ENCODE results near the gene CLCNKB.

Gene CLCNKB

DNA sequence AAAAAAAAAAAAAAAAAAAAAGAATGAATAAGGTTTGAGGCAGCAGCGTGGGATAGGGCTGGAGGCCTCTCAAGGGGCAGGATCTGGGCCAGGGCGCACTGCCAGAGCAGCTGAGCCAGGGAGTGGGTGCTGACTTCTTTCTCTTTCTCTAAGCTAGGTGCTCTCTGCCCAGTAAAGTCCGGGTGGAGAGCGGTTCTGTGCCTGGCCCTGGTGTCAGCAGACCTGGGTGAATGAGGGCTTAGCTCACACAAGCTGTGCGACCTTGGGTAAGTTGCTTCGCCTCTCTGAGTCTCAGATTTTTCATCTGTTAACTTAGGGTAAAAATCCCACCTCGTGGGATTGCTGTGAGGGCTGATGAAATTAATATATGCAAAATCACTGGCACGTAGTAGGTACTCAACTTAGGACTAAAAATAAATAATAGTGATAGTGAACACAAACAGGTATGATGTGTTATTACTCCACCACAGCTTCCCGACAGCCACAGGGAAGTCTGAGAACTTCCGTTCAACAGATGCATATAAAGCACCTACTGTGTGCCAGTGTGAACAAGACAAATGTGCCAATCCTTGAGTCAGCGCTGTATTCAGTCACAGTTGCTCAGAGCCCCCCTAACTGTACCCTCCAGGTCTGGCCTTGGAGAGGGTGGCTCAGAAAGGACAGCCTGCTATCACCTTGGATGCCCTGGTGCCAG lies 31.9 kb downstream of the CLCNKB start:
- no peak for DNase-seq (ENCODE audit: low read depth, low spot score)

DNA sequence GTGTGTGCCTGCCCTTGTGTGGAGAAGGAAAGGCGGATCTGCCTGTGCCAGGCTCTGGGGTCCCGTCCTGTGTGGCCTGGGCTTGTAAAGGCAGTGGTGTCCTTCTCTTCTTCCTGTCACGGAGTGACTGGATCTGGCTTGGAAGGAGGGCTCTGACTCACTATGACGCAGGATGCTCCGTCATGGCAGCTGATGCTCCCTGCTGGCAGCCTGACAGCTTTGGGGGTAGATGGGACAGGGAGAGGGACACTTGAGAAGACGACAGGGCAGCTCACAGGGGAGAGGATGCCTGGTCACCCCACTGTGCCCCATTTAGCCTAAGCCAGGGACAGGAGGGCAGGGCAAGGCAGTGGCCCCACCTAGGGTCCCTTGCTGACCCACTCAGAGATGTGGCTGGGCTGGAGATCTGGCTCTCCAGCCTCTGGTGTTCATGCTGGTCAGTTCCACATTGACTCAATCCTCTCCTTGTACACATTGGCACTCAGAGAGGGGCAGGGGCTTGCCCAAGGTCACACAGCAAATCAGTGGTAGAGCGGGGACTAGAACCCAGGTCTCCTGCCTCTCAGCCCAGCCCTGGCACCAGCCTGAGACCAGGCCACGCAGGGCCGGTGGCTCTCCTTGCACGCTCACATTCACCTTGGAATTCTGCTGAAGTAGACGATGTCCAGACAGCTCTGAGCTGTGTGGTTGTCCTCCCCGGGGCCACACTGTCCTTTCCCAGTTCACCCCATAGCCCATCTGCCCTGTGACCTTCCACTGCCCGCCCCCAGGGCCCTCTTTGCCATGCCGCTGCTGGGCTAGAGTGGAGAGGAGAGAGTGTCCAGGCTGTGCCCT lies 32.7 kb downstream of the CLCNKB start:
- DNase-seq (ENCODE audit: low read depth, low spot score): no peak

DNA sequence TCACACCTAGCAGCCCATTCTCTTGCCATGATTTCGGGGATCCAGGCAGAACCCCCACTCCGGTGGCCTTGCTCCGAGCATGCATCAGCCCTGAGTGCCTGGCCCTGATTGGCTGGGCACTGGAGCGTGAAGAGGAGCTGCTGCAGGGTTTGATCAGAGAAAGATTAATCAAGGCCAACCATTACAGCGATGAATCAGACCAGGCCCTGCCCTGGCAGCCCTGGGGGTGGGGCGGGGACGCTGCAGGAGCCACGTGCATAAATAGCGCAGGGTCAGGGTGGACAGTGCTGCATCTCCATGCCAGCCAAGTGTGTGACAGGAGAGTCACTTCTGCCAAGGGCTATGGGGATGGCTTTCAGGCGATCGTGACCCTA lies 33.3 kb downstream of the CLCNKB start:
- no peak for DNase-seq (ENCODE audit: low read depth, low spot score)

DNA sequence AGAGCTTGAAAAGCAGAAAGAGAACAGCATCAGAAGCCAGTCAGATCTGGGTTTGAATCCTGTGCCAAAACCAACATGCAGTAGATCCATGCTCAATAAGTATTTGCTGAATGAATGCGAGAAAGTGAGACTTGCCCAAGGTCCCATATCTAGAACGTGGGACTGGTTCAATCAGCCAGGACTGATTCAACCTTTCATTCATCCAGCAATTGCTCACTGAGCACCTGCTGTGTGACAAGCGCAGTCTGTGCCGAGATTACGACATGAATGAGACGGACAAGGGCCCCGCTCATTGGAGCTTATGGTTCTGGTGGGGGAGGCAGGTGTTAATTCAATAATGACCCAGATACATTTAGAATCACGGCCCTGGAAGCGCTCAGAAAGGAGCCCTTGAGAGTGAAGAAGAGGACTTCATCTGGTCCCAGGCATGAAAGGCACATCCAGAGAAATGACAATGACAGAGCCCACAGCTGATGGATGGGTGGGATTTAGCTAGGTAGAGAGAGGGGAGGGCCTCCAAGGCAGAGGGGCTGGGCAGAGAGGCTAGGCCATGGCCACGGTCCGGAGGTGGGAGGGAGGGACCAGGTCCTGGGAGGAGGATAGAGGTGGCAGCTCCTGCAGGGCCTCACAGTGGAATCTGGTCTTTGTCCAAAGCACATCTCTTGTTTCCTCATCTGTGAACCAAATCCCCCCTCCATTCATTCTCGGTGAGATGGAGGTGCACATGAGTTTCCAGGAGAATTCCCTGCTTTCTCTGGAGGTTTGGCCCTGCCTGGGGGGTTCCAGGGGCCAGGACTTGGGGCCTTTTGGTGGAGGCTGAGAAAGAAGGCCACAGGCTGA lies 34.0 kb downstream of the CLCNKB start:
- no peak for DNase-seq (ENCODE audit: low read depth, low spot score)

DNA sequence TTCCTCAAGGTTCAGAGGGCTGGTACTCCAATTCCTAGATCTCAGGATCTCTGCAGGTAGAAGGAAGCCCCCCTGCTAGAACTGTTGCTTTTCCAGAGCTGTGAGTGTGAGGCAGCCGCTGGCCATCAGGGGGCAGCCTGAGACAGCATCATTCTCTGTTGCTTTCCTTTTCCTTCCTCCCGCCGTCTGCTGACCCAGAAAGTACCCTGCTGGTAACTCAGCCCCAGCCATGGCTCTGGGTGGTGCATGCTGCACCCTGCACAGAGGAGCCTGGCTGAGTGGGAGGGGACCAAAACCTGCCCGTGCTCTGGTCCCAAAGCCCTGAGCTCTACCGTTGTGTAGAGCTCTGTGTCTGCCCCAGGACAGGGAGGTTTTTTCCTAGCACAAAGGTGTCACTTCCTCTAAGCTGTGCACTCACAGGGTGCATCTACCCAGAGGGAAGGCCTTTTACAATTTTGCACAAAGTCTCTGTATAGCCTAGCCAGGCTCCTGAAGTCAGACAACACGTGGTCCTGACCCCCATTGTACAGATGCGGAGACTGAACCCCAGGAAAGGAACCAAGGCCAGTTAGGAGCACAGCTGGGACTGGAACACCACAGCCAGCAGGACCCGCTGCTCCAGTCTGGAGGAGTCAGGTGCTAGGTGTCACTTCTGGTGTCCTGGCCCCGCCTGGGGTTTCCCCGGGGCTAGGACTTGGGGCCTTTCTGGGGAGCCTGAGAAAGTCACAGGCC lies 35.5 kb downstream of the CLCNKB start:
- DNase-seq (ENCODE audit: low read depth, low spot score): peak; percentile 42

DNA sequence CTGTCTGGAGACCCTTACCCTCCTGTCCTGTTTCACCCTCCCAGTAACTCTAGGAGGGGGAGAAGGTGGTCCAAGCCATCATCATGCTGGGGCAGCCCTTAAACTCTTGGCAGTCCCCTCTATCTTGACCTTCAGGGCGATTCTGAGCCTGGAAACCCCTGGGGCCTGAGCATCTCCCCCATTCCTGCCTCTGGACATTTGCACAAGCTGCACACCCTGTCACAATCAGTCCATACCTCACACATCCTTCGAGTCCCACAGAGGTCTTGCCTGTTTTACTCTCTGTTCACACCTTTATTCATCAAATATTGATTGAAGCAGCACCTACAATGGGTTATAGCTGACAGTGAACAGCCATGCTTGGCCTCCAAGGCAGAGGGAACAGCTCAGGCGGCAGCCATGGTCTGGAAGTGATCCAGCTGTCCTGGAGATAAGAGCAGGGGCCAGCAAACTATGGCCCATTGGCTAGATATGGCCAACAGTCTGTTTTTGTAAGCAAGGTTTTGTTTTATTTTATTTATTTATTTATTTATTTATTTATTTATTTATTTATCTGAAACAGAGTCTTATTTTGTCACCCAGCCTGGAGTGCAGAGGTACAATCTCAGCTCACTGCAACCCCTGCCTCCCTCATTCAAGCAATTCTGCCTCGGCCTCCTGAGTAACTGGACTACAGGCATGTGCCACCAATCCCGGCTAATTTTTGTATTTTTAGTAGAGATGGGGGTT lies 37.0 kb downstream of the CLCNKB start:
- DNase-seq (ENCODE audit: low read depth, low spot score): no peak

DNA sequence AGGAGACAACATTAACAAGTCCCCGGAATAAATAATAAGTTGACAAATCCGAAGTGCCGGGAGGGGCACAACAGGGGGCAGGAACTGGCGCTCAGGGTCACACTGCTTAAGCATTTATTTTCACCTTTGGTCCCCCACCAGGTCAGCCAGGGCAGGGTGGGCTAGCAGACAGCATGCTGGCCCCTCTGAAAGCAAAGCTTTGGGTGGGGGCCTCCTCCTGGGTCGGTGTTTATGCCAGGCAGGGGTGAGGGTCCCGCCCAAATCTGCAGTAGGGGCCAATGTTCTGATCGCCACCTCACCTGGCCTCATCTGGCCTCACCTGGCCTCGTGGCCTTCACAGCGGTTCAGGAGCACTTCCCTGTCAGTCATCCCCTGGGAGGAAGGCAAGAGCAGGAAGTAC lies 38.1 kb downstream of the CLCNKB start:
- no peak for DNase-seq (ENCODE audit: low read depth, low spot score)

DNA sequence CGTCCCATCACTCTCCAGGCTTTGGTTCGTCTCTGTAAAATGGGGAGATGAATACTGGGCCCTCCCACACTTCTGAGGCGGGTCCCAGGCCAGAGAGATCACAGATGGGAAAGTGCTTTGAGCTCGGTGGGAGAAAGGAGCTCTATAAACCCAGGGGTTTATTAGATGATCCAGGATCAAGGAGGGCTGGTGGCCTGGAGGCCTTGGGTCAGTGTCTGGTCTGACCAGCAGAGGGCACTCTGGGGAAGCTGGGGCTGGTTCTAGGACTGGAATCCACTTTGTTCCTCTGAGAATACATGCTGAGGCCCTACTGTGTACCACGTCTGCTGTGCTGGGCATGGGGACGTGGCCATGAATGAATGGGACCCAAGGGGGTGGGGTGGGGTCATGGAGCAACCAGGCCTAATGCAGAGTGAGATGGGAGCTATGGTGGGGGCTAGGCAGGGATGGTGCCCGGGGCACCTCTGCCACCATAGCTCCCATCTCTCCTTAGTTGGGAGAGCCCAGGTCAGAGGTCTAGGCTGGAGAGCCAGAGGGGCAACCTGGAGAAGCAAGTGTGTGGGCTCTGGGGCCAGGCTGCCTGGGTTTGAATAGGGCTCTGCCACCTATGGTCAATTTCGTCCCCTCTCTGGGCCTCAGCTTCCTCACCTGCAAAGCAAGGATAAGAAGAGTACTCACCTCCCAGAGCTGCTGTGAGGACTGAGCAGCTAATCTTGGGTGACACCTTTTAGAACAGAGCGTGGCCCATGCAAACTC lies 38.9 kb downstream of the CLCNKB start:
- peak; percentile 30 for DNase-seq (ENCODE audit: low read depth, low spot score)

DNA sequence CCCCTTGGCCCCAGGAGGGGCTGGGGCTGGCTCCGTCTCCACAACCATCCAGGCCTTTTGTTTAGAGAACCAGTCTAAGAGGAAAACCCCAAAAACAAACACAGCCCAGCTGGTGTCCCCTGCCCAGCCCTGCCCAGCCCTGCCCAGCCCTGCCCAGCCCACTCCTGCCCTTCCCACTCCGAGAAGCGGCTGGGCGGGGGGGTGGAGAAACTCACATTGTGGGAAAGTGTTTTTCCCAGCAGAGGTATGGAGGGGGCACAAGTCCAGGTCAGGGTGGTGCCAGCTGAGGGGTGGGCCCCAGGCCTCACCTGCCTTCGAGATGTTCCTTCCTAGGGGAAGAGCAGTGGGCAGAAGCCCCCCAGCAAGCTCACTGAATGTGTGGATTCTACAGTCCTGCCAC lies 39.9 kb downstream of the CLCNKB start:
- DNase-seq (ENCODE audit: low read depth, low spot score): no peak

DNA sequence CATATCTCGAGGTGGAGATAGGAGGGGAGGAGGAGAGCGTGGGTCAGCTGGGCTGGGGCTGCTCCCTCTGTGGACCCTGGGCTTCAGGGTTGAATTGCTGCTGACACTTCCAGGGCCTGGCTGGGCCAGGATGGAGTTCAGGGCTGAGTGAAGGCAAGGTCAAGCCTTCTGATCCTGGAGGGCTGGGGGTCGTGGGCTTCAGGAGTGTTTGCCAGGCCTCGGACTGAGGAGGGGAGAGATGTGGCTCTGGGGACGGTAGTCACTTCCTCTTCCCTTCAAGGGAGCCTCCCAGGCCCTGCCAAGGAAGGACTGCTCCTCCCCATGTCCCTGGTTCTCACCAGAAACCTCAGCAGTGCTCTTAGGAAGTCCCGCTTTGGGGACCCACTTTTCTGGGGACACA lies 41.9 kb downstream of the CLCNKB start:
- no peak for DNase-seq (ENCODE audit: low read depth, low spot score)

DNA sequence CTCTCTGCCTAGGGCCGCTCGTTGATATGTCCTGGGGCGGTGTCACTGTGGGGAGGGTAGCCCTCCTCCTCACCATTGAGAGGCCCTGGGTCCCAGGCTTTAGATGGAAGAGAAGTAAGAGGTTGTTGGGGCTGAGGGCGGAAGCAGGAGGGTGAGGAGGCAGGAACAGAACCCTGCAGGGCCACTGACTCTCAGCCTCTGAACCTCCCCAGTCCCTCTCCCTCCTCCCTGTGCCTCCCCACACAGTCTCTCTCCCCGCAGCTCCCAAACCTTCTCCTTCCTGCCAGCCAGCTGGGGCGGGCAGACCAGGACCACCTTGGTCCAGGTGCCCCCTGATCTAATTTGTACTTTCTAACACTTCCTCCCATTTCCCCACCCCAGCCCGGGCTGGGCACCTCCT lies 44.2 kb downstream of the CLCNKB start:
- no peak for DNase-seq (ENCODE audit: low read depth, low spot score)

DNA sequence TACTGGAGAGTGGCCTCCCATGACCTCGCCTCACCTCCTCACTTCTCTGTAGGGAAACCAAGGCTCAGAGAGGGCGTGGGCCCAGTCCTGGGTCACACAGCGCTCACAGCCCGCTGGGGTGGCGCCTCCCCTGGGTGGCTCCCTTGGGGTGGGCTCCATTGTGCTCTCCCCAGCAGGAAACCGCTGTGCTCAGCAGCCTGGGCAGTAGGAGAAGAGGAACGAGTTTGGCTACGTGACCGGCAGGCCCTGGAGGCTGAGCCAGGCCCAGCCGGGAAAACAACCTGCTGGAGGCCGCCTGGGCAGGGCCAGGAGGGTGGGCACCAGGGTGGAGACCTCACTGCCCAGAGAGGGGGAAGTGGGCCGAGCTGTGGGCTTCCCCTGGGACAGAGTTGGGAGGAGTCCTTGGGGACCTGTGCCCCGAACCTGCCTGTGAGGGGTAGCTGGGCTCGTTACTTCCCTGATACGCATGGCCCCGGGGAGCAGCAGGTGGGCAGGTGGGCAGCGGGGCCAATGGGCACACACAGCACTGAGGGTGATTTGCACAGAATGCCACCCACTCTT lies 44.8 kb downstream of the CLCNKB start:
- no peak for DNase-seq (ENCODE audit: low read depth, low spot score)

DNA sequence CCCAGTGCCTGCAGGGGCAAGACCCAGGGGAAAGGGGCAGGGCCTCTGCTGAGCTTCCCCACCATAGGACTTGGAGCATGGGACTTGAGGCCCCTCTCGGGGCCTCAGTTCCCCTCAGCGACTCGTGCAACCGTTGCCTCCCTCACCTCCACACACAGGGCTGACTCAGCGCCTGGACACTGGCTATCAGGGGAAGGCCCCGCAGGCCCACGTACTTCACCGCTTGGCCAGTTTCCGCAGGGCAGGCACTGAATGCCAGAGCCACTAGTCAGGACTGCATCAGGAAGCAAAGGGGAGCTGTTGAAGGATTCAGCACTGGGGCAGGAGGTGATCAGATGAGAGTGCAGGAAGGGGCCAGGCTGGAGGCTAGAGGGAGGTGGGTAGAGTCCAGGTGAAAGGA lies 45.4 kb downstream of the CLCNKB start:
- no peak for DNase-seq (ENCODE audit: low read depth, low spot score)

DNA sequence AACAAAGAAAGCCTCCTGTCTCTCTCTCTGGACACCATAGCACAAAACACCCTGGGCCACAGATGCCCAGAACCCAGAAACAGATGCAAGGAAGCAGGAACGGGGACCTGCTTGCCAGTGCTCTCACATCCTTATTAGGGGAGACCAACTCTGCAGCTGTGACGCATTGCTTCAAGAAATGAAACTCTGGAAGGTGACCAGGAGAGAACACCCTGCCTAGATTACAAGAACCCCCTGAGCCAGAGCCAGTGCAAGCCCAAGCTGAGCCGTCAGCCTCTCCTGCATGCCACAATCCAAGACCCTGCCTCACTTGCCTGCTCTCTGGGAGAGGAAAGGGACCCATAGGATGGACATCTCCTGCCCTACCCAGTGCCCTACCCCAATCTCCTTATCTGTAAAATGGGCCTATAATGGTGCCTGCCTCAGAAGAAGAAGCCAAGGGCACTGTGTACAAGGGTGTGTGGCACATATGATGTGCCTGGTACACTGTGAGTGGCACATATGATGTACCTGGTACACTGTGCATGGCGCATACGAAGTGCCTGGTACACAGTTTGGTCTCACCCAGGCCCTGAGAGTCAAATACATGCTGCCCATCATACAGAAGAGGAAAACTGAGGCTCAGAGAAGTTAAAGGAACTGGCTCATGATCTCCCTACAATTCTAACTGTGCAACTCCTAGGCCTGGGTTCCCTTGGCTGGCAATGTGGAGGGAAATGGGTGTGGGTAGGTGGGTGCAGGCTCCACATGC lies 46.7 kb downstream of the CLCNKB start:
- no peak for DNase-seq (ENCODE audit: low read depth, low spot score)

DNA sequence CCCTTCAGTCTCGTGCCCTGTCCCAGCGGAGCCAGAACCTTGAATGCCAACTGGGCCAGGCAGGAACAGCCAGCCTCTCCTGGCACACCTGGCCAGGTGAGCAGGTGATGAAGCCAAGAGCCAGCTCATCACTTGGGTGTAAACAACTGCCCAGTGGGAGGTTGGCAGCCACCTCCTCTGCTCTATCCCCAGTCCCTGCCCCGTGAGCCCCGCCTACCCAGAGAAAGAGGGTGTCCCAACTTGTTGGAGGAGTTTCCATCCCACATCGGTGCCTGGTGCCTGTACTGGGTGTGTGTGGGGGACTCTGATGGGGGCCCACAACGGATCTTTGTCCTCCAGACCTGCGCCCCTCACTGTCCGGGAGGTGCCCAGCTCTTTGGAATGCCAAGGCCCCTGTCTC lies 47.7 kb downstream of the CLCNKB start:
- DNase-seq (ENCODE audit: low read depth, low spot score): no peak

DNA sequence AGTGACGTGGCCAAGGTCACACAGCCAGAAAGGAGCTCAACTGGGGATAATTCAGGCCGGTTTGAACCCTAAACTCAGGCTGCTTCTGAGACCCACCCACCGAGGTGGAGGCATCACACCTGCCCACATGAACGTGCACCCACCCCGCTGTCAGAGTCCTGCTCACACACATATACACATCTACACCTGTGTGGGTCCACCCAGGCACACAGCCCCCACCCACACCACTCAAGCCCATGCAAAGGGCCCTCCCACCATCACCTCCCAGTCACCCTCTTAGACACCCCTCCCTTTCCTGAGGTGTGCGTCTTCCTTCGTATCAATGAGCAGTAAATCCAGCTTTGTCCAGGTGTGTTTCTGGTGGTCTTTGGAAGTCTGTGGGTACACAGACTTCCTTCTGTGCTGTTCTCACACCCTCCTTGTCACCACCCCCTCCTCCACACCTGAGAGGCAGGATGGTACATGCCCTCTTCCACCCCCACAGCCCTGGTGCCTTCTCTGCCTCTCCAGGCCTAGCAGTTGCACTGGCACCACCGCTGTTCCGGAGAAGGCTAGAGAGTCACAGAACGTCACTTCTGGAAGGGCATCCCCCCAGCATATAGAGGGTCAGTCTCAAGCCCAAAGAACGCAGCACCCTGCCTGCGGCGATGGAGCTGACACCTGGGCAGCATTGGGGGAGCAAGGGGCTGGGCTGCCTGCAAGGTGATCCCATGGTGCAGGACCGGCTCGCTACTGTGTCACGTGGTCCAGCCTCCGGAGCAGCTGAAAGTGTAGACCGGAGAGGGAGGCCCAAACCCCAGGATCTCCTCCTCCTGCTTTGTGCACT lies 48.7 kb downstream of the CLCNKB start:
- no peak for DNase-seq (ENCODE audit: low read depth, low spot score)

DNA sequence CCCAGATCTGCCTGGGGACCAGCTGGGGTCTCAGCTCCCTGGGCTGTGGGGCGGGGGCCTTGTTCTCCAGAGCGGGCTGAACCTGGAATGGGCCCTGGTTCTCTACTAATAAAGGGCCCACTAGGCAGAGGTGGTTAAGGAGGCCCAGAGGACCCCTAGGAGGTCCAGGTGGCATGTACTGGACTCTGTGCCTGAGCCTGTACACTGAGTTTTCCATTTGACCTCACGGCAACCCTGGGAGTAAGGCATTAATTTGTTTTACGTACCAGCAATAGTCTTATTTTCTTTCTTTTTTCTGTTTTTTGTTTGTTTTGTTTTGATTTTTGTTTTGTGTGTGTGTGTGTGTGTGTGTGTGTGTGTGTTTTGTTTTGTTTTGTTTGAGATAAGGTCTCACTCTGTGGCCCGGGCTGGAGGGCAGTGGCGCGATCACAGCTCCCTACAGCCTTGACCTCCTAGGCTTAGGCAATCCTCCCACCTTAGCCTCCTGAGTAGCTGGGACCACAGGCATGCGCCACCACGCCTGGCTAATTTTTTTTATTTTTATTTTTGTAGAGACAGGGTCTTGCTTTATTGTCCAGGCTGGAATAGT lies 49.4 kb downstream of the CLCNKB start:
- DNase-seq (ENCODE audit: low read depth, low spot score): no peak

DNA sequence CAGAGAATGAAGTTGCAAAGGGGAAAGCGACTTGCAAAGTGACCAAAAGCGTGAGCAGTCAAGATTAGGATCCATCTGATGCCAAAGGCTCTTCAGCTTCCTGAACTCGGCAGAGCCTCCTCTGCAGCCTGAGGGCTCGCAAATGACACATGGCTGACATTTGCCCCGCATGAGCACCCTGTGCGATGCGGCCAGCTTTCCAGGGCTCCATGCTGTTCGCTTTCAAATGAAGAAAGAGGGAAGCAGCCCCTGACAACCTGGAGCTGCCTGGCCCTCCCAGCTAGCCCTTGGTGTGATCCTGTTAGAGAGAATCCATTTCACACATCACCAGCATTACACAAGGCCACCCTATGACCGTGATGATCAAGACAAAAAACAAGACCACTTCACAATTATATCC lies 50.0 kb downstream of the CLCNKB start:
- no peak for DNase-seq (ENCODE audit: low read depth, low spot score)

Data from iPS DF 19.7 (cell line).